ENCODE measurements around the gene PBX3. TPM values are rescaled to one million over a fixed set of nuclear protein-coding genes. Genes with fewer than 3 reads are reported as not detected.
A peak's percentile ranks its signal among the peaks of the same experiment; 100 is the strongest.

Gene PBX3
- polyA plus RNA-seq, 3 donors from 2014 or later: 5.7 to 7.0 (median 6.2) TPM

DNA sequence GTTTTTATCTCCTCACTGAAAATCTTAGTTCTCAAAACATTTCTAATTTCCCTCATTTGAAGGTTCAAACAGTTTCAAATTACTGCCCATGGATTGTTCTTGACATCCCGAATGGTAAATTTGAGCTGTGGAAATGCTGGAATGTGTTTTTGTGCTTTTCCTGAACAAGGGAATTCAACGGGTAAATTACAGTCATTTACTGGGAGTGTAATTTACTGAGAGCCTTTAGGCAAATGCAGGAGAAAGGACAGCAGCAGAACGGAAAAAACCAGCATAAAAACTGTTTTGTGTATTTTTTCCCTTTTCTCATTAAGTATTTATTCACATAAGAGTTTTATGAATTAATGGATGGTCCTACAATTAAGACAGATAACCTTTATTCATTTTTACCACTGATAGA lies 139.2 kb downstream of the PBX3 start:
- Mint-ChIP-seq H3K36me3 (no peaks in the 10 kb centered on the region), H3K4me1 (peaks cover 9 to 17% of the 10 kb centered on the region in 2 donors), H3K9me3 (no peaks in the 10 kb centered on the region), H3K27ac (no peak overlapping the region), H3K27me3 (ENCODE audit: low read depth in 3 of 3) (peaks cover 0 to 3% (median 3%) of the 10 kb centered on the region in 3 donors), H3K4me3 (no peak overlapping the region)
- no peak for DNase-seq

DNA sequence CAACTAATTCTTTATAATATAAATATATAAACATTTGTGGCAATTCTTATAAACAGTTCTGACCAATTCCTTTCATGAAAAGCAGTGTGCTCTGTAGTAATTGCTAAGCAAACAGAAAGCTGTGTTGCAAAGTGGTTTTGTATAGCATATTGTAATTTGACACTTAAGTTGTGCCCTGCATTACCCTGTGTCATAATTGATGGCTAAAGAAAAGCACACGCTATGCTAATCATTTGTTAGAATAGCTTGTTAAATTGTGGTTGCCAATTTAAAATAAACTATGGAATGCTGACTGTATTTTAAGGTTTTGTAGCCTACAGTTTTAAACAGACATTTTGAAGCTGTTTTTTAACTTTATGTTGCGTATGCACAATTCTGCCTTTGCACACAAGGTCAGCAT lies 140.0 kb downstream of the PBX3 start:
- DNase-seq: no peak
- Mint-ChIP-seq H3K9me3 (no peaks in the 10 kb centered on the region), H3K4me3 (no peak overlapping the region), H3K27ac (no peak overlapping the region), H3K4me1 (peaks cover 9 to 17% of the 10 kb centered on the region in 2 donors), H3K27me3 (ENCODE audit: low read depth in 3 of 3) (peaks cover 0 to 3% (median 3%) of the 10 kb centered on the region in 3 donors), H3K36me3 (no peaks in the 10 kb centered on the region)

DNA sequence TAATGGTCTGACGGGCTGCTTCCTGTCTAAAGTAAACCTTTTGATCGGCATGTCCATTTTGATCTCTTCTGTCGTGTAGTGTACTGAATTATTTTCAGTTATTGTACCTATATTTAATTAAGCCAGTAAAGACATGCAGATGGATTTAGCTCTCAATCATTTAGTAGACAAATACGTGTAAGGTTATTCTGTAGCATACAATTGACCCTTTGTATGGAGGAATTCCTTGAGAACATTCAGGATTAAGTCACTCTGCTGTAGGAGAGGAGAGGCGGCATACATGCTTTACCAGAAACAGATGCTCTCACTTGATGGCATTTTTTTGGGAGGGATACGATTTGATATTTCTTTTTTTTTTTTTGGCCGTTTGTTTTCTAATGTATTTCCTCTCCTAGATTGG lies 141.0 kb downstream of the PBX3 start:
- Mint-ChIP-seq H3K27ac (no peak overlapping the region), H3K36me3 (no peaks in the 10 kb centered on the region), H3K4me1 (peaks cover 9 to 17% of the 10 kb centered on the region in 2 donors), H3K9me3 (no peaks in the 10 kb centered on the region), H3K27me3 (ENCODE audit: low read depth in 3 of 3) (peaks cover 0 to 3% (median 3%) of the 10 kb centered on the region in 3 donors), H3K4me3 (peak overlapping the region in 1 of 5 donors; percentile 44)
- no peak for DNase-seq

DNA sequence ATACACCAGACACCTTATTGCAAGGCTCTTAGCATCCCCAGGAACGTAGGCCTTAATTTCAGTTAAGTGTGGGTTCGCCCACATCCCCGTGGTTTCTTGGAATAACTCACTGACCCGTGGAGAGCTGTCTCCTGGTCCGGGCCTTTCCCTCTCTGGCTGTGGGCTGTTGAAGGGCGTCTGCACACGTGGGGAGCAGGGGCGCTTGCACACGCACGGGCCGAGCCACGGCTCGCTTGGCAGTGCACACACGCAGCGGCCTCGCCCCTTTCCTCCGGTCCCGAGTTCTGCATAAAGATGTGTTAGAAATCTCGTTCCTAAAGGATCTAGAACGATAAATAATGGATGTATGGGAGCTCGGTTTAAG lies 141.9 kb downstream of the PBX3 start:
- Mint-ChIP-seq H3K9me3 (no peaks in the 10 kb centered on the region), H3K4me1 (peaks cover 9 to 17% of the 10 kb centered on the region in 2 donors), H3K27ac (peak overlapping the region in 1 of 6 donors; percentile 6), H3K4me3 (peak overlapping the region; percentile 79 to 90 (median 85)), H3K36me3 (no peaks in the 10 kb centered on the region), H3K27me3 (ENCODE audit: low read depth in 3 of 3) (peaks cover 0 to 3% (median 3%) of the 10 kb centered on the region in 3 donors)
- no peak for DNase-seq

DNA sequence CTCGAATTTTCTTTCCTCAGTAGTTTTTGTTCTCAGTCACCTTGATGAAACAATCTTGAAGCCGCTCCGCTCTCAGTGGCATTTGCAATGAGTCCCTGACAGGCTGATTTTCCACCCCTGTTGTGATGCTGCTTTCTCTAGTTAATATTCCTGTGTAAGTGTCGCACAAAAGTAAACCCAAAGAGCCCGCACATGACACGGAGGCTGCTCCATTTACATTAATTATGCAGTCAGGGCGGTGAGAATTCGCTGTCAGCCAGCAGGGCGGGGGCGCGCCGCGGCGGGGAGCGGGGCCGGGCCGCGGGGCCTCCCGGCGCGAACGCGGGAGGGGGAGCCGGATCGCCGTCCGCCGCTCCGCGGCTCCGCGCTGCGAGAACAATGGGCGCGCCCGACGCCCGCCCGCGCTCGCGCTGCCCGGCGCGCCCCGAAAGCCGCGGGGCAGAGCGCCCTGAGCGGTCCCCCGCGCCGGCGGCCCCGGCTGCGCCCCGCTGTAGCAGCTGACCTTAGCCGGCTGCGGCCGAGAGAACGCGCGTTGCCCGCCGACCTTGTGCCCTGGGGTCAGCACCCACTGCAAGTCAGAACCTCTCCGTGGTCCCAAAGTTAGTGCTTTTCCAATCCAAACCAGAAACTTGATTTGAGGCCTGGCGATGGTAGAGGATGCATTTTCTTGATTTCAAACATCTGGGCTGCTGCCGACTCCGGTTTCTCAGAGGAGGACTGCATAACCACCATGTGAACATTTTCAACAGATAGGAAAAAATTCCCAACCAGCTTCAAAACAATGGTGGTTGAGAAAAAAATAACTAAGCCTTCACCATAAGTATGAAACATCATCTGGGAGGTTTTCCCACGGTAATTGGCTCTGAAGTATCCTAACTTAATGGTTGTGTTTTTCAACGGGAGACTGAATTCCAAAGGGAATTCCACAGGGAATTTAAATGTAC lies 142.6 kb downstream of the PBX3 start:
- peaks cover 0 to 3% (median 3%) of the 10 kb centered on the region in 3 donors for H3K27me3 Mint-ChIP-seq (ENCODE audit: low read depth in 3 of 3)
- no peaks in the 10 kb centered on the region for H3K9me3 Mint-ChIP-seq
- peak overlapping the region in 1 of 6 donors; percentile 6 for H3K27ac Mint-ChIP-seq
- peak; percentile 36 to 46 (median 40) for DNase-seq
- no peaks in the 10 kb centered on the region for H3K36me3 Mint-ChIP-seq
- H3K4me3 Mint-ChIP-seq: peak overlapping the region; percentile 79 to 90 (median 85)
- peaks cover 9 to 17% of the 10 kb centered on the region in 2 donors for H3K4me1 Mint-ChIP-seq

DNA sequence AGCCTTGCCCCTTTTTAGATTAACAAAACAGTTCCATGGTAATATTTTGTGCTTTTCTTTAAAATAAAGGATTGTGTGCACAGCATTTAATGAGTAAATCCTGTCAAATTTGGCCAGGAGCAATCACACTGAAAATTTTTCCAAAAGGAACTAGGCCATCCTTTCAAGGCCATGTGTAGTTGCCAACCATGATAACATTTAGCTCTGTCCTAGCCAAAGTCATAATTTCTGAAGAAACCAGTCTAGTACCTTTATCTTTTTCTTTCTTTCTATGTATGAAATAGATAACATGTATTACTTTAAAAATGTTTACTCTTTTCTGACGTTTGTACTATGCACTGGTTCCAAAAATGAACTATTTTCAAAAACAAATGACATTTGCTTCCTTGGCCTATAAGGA lies 143.7 kb downstream of the PBX3 start:
- no peaks in the 10 kb centered on the region for H3K9me3 Mint-ChIP-seq
- H3K4me3 Mint-ChIP-seq: peak overlapping the region in 2 of 5 donors; percentile 86 to 88
- H3K4me1 Mint-ChIP-seq: peaks cover 9 to 17% of the 10 kb centered on the region in 2 donors
- DNase-seq: no peak
- peaks cover 0 to 3% (median 3%) of the 10 kb centered on the region in 3 donors for H3K27me3 Mint-ChIP-seq (ENCODE audit: low read depth in 3 of 3)
- H3K36me3 Mint-ChIP-seq: no peaks in the 10 kb centered on the region
- no peak overlapping the region for H3K27ac Mint-ChIP-seq

DNA sequence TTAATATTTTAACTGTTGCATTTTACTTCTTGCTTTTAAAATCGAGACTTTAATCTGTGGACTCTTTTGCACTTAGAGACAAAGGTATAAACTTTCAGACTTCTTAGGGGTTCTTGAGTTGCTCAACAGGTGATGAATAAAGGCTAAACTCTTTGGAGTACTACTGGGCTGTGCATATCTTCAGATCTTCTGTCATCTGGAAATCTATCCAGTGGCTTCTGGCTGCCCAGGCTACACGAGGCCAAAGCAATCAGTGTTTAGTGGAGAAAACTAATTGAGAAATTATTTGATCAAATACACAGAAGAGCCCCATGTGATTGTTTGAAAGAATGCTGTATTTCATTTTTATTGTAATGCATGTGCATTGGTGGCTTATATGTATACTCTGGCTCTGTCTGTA lies 146.1 kb downstream of the PBX3 start:
- Mint-ChIP-seq H3K9me3 (no peaks in the 10 kb centered on the region), H3K4me1 (peaks cover 9 to 17% of the 10 kb centered on the region in 2 donors), H3K27me3 (ENCODE audit: low read depth in 3 of 3) (peaks cover 0 to 3% (median 0%) of the 10 kb centered on the region in 3 donors), H3K36me3 (no peaks in the 10 kb centered on the region), H3K4me3 (no peak overlapping the region), H3K27ac (no peak overlapping the region)
- no peak for DNase-seq

DNA sequence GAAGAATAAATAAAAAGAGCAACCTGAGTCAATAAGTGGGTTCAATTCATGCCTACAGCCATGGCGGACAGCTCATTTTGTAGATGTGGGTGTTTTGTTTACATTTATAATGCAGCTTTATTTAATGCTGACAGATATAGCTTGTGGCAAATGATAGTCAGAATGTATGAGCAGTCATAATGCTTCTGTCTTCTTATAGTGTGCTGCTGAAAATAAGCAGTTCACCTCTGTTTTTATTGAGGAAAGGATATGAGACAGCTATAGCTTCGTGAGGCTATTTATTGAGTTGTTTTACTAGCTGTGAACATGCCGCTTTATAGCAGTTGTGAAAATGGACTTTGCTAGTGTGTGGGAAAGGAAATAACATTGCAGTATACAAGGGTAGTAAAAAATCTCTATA lies 147.4 kb downstream of the PBX3 start:
- Mint-ChIP-seq H3K27me3 (ENCODE audit: low read depth in 3 of 3) (no peaks in the 10 kb centered on the region), H3K27ac (no peak overlapping the region), H3K4me1 (peaks cover 0 to 6% of the 10 kb centered on the region in 2 donors), H3K4me3 (no peak overlapping the region), H3K9me3 (no peaks in the 10 kb centered on the region), H3K36me3 (no peaks in the 10 kb centered on the region)
- no peak for DNase-seq

DNA sequence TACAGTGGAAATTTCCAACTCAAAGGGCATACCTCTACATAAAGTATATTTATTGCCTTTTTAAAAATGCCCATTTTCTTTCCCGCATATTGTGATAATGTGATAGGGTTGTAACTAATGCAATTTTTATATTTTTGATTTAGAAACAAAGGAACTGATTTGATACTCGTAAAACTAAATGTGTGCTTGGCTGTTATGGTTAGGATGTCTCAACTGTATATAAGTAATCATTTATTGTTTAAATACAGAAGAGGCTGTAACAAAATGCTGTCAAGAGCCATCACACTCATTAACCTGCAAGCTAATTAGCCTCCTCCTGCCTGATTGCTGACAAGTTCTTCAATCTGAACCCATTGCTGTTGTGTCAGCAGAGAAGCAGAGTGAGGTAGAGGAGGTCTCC lies 149.2 kb downstream of the PBX3 start:
- Mint-ChIP-seq H3K27ac (no peak overlapping the region), H3K4me1 (no peaks in the 10 kb centered on the region), H3K4me3 (no peak overlapping the region), H3K36me3 (no peaks in the 10 kb centered on the region), H3K27me3 (ENCODE audit: low read depth in 3 of 3) (no peaks in the 10 kb centered on the region), H3K9me3 (no peaks in the 10 kb centered on the region)
- DNase-seq: no peak

DNA sequence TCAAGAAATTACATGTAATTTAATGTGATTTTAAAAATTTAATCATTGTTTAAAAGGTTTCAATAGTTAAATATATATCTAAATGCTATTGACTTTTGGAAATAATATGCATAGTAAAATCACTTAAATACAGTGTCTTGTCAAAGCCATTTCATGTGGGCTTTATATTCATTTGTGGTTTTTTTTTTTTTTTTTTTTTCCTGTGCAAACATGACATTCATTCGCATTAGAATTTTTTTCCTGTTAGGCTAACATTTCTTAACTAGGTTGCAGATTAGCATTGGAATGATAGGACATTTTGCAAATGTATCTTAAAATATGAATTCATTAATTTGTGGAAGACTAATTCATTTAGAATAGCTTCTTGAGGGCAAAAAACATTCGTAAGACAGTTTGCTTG lies 149.8 kb downstream of the PBX3 start:
- no peak overlapping the region for H3K27ac Mint-ChIP-seq
- no peaks in the 10 kb centered on the region for H3K9me3 Mint-ChIP-seq
- H3K4me3 Mint-ChIP-seq: no peak overlapping the region
- H3K27me3 Mint-ChIP-seq (ENCODE audit: low read depth in 3 of 3): no peaks in the 10 kb centered on the region
- no peak for DNase-seq
- H3K4me1 Mint-ChIP-seq: no peaks in the 10 kb centered on the region
- H3K36me3 Mint-ChIP-seq: no peaks in the 10 kb centered on the region

DNA sequence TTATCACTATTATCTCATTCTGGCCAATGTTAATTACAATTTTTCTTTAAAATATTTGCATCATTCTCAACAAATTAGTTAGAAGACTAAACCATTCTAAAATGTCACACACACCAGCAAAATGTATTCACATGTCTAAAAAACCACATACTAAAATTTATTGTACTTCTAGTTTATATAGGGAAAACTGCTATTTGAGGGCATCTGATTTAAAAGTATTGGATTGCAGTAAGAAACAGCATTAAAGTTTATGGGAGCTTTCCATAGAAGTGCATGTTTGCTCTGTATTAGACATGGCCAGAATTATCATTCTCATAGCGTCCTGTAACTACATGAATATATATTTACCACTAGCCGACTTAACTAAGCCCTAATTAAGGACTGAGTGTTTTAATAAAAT lies 150.3 kb downstream of the PBX3 start:
- Mint-ChIP-seq H3K36me3 (no peaks in the 10 kb centered on the region), H3K27me3 (ENCODE audit: low read depth in 3 of 3) (no peaks in the 10 kb centered on the region), H3K4me3 (no peak overlapping the region), H3K9me3 (no peaks in the 10 kb centered on the region), H3K4me1 (no peaks in the 10 kb centered on the region), H3K27ac (no peak overlapping the region)
- DNase-seq: no peak

DNA sequence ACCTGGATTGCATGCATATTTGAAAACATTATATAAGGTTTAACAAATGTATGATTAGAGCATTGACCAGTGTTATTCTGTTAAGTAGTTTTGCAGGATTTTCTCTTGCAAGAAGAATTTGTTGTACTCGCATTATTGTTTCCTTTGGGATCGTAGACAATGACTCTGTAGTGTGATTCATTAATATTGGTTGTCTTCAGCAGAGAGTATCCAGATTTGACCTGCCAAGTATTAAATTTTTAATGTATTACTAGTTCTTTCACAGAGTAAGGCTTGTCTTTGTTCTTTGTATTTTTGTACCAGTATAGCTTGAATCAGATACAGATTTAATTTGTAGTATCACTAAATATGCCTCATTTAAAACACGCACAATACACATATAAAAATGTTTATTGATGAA lies 155.0 kb downstream of the PBX3 start:
- no peaks in the 10 kb centered on the region for H3K36me3 Mint-ChIP-seq
- no peaks in the 10 kb centered on the region for H3K9me3 Mint-ChIP-seq
- no peak overlapping the region for H3K4me3 Mint-ChIP-seq
- H3K27ac Mint-ChIP-seq: no peak overlapping the region
- H3K4me1 Mint-ChIP-seq: no peaks in the 10 kb centered on the region
- peaks cover 0 to 2% (median 0%) of the 10 kb centered on the region in 3 donors for H3K27me3 Mint-ChIP-seq (ENCODE audit: low read depth in 3 of 3)
- no peak for DNase-seq

DNA sequence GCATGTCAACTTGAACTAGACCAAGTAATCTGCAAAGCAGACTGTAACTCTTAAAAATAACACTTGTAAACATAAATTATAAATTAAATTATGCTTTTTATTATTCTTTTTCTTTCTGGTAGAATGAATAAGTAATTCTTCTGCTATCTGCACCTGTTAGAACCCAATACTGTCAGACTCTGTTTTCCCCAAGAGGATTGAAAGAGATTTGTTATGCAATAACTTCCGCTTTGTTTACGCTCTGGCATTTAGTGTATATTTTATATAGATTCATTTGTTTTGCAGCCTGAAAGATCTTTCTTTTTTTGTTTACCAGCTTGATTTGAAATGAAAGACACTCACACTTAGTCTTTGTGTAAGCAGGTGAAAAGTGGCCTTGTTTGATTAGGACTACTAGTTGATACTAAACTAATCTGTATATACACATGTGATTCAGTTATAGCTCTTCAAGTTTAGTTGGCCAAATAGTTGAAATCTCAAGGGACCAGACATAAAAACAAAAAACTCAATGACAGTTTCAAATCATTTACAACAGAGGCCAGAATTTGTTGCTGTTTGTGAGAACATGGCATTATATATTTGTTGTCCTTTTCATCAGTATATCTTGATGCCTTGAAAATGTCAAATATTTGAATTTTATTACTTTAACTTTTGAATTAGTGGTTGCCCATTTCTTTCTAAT lies 155.8 kb downstream of the PBX3 start:
- no peaks in the 10 kb centered on the region for H3K4me1 Mint-ChIP-seq
- no peaks in the 10 kb centered on the region for H3K9me3 Mint-ChIP-seq
- H3K27ac Mint-ChIP-seq: no peak overlapping the region
- no peak overlapping the region for H3K4me3 Mint-ChIP-seq
- H3K27me3 Mint-ChIP-seq (ENCODE audit: low read depth in 3 of 3): peaks cover 0 to 2% (median 0%) of the 10 kb centered on the region in 3 donors
- DNase-seq: no peak
- H3K36me3 Mint-ChIP-seq: no peaks in the 10 kb centered on the region

DNA sequence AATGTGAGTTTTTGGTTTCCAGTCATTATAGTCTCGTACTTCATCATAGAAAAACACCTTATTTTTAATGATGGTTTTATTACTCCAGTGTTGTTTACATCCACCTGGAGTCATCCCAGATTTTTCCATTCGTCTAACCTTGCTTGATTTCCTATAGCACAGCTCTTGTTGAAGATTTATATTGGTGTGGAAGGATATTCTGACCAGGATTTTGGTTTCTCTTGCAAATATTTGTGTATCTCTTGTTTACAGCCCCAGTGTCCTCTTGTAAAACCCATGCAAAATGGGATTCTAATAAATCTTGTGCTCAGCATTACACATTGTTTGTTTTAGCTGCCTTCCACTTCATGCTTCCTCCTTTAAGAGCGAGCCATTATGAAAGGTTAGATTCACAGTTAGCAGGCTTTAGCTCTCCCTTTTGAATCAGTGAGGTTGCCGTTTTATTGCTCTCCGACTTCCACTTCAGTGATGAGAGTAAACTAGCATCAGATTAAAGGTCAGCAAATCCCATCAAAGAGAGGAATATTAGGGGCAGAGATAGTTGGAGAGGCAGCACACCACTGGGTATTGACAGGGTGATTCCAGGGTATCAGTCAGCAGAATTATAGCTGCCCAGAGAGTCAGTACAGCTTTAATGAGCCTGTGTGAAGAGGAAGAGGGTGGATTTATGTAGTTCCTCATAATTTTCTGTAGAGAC lies 157.1 kb downstream of the PBX3 start:
- Mint-ChIP-seq H3K9me3 (no peaks in the 10 kb centered on the region), H3K27me3 (ENCODE audit: low read depth in 3 of 3) (peaks cover 0 to 2% (median 0%) of the 10 kb centered on the region in 3 donors), H3K4me1 (no peaks in the 10 kb centered on the region), H3K36me3 (no peaks in the 10 kb centered on the region), H3K27ac (no peak overlapping the region), H3K4me3 (no peak overlapping the region)
- DNase-seq: no peak
